ENCODE results near the gene THAP4. TPM values are rescaled to one million over a fixed set of nuclear protein-coding genes. Genes with fewer than 3 reads are reported as not detected.

Gene THAP4
- 26.7 TPM for total RNA-seq (2013)
- polyA plus RNA-seq (10 to 100 TPM; 15.1 to 25.9 (median 16.3) TPM), polyA minus RNA-seq (13.9 and 24.5 TPM in 2 replicates), total RNA-seq (14.0 to 48.1 (median 22.3) reads per million in 11 experiments)

DNA sequence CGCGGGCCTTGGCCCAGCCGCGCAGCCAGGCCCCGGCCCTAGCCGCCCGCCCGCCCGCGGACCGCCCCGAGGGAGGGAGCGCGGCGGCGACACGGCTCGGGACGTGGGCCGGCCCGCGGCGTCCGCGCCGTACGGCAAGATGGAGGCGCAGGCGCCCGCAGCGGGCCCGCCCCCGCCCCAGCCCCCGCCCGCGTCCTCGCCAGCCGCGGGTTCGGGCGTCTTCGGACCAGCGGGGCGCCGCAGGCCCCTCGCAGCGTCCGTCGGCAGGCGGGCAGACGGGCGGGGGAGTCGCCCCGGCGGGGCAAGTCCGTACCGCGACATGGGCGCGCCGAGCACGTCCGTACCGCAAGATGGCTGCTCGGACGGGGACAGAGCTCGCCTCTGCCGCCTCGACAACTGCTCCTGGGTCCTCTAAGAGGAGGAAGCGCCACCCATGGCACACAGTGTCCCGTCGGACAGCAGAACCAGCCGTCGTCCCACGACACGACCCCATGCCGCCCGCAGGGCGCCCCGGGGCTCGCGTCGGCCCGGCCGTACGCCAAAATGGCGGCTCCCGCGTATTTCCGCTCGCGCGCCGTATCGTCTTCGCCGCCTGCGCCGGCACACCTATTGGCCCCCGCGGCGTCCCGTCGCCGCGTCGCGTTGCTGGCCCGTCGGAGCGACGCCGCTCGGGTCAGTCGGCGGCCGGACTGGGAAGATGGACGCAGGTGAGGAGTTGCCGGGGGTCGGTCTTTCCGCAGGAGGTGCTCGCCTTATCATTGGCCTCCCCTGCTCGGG is at the start of gene THAP4, which contains the start of gene ATG4B:
Gene THAP4, minus strand, starts transcription at position 141 of the 777 bp plus-strand sequence. CDS start 141 bp downstream, outside the sequence.
Gene ATG4B, plus strand, starts transcription at position 676 of the 777 bp plus-strand sequence. Its CDS starts 22 bp downstream, at position 698.
- no peaks in the 10 kb centered on the region for H3K9me3 ChIP-seq (replicated peaks in 1 of 2; ENCODE audit: control insufficient read depth in 1 of 2, insufficient read depth in 1 of 2, low read length in 2 of 2)
- H3K9me3 Mint-ChIP-seq: peaks cover 0 to 4% (median 0%) of the 10 kb centered on the region in 7 donors
- peak within 1 kb of the TSS; percentile 82 to 95 for H3K27ac ChIP-seq (ENCODE audit: low read depth in 1 of 2, low read length in 2 of 2)
- H3K36me3 Mint-ChIP-seq: peaks cover 28 to 35% of the 10 kb centered on the region in 2 donors
- H3K27me3 ChIP-seq (ENCODE audit: control insufficient read depth in 2 of 2, insufficient read depth in 2 of 2, low read length in 2 of 2): no peaks in the 10 kb centered on the region
- H3K9ac ChIP-seq (ENCODE audit: insufficient read depth, low read length, poor library complexity, severe bottlenecking): peak within 1 kb of the TSS; percentile 93
- peaks cover 23 to 31% of the 10 kb centered on the region in 2 donors for H3K4me1 ChIP-seq (ENCODE audit: control insufficient read depth in 1 of 2, insufficient read depth in 2 of 2, low read length in 2 of 2)
- peaks cover 78% of the 10 kb centered on the region for H3K79me2 ChIP-seq (ENCODE audit: insufficient read depth, low read length)
- peak within 1 kb of the TSS; percentile 86 for H3K4me2 ChIP-seq (replicated peaks; ENCODE audit: extremely low read depth, low read length, poor library complexity, severe bottlenecking)
- H3K27me3 Mint-ChIP-seq (ENCODE audit: low read depth in 3 of 3): peaks cover 0 to 2% (median 0%) of the 10 kb centered on the region in 3 donors
- intact Hi-C loops (cut with micrococcal nuclease): loop anchor here (2.0 to 10.0 kb wide), 5 partner anchors 50 to 322 kb away; partner anchors contain the start of genes FARP2 (in 2 of the 2), DTYMK (in 1 of the 2), HDLBP (in 1 of the 2) and ING5 (in 1 of the 2)
- peak within 1 kb of the TSS; percentile 75 to 97 (median 90) for H3K27ac Mint-ChIP-seq
- peaks cover 48% of the 10 kb centered on the region for H4K20me1 ChIP-seq (ENCODE audit: insufficient read depth, low read length)
- WGBS (ENCODE audit: insufficient coverage): under 1% methylated on average over 120 of the region's 123 CpGs
- H3K4me3 ChIP-seq (replicated peaks in 1 of 3; ENCODE audit: low read depth in 2 of 3, low read length in 3 of 3): peak within 1 kb of the TSS; percentile 67 to 96 (median 77)
- H3K4me1 Mint-ChIP-seq: peaks cover 51% of the 10 kb centered on the region
- TF ChIP-seq, protein P1, sequence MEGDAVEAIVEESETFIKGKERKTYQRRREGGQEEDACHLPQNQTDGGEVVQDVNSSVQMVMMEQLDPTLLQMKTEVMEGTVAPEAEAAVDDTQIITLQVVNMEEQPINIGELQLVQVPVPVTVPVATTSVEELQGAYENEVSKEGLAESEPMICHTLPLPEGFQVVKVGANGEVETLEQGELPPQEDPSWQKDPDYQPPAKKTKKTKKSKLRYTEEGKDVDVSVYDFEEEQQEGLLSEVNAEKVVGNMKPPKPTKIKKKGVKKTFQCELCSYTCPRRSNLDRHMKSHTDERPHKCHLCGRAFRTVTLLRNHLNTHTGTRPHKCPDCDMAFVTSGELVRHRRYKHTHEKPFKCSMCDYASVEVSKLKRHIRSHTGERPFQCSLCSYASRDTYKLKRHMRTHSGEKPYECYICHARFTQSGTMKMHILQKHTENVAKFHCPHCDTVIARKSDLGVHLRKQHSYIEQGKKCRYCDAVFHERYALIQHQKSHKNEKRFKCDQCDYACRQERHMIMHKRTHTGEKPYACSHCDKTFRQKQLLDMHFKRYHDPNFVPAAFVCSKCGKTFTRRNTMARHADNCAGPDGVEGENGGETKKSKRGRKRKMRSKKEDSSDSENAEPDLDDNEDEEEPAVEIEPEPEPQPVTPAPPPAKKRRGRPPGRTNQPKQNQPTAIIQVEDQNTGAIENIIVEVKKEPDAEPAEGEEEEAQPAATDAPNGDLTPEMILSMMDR (IDR thresholded peaks at IDR 0.05): no peak
- H3K4me3 Mint-ChIP-seq: peak within 1 kb of the TSS; percentile 84 to 90
- peaks cover 18 to 24% of the 10 kb centered on the region in 2 donors for H3K36me3 ChIP-seq (replicated peaks in 1 of 2; ENCODE audit: control insufficient read depth in 1 of 2, insufficient read depth in 2 of 2, low read length in 2 of 2)
- DNase-seq: peak; percentile 77 to 78 (median 78)
- H2AFZ ChIP-seq (ENCODE audit: insufficient read depth, low read depth, low read length, poor library complexity, severe bottlenecking): peak within 1 kb of the TSS; percentile 91

DNA sequence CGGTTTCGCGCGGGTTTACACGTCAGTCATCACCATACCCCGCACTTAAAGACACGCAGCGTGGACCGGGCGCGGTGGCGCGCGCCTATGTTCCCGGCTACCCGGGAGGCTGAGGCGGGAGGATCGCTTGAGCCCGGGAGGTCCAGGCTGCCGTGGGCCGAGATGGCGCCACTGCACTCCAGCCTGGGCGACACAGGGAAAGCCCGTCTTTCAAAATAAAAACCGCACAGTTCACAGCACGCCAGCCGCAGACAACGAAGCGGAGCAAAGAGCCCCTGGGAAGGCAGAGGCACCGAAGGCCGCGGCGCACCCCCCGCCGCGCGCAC is 49.3 kb upstream of the THAP4 start:
- peak overlapping the region; percentile 12 to 87 (median 76) for H3K27ac Mint-ChIP-seq
- peak overlapping the region; percentile 99 for H2AFZ ChIP-seq (ENCODE audit: insufficient read depth, low read depth, low read length, poor library complexity, severe bottlenecking)
- H3K4me3 Mint-ChIP-seq: peak overlapping the region; percentile 88 to 89
- no peaks in the 10 kb centered on the region for H3K9me3 ChIP-seq (replicated peaks in 1 of 2; ENCODE audit: control insufficient read depth in 1 of 2, insufficient read depth in 1 of 2, low read length in 2 of 2)
- TF ChIP-seq, protein P1 (IDR thresholded peaks at IDR 0.05): no peak
- no peaks in the 10 kb centered on the region for H3K9me3 Mint-ChIP-seq
- 0% methylated on average over 35 of the region's 37 CpGs for WGBS (ENCODE audit: insufficient coverage)
- peak overlapping the region; percentile 94 for H3K4me2 ChIP-seq (replicated peaks; ENCODE audit: extremely low read depth, low read length, poor library complexity, severe bottlenecking)
- peaks cover 0 to 1% (median 0%) of the 10 kb centered on the region in 3 donors for H3K27me3 Mint-ChIP-seq (ENCODE audit: low read depth in 3 of 3)
- peak overlapping the region; percentile 67 for H3K9ac ChIP-seq (ENCODE audit: insufficient read depth, low read length, poor library complexity, severe bottlenecking)
- H4K20me1 ChIP-seq (ENCODE audit: insufficient read depth, low read length): no peaks in the 10 kb centered on the region
- peak overlapping the region; percentile 50 to 89 for H3K27ac ChIP-seq (ENCODE audit: low read depth in 1 of 2, low read length in 2 of 2)
- intact Hi-C loops (cut with micrococcal nuclease): loop anchor here (2.0 to 10.0 kb wide), 6 partner anchors 15 to 179 kb away; partner anchors contain the start of genes D2HGDH (in 2 of the 2), ATG4B (in 1 of the 2), ING5 (in 1 of the 2) and STK25 (in 1 of the 2)
- peaks cover 20 to 31% of the 10 kb centered on the region in 2 donors for H3K36me3 Mint-ChIP-seq
- DNase-seq: no peak
- H3K27me3 ChIP-seq (ENCODE audit: control insufficient read depth in 2 of 2, insufficient read depth in 2 of 2, low read length in 2 of 2): no peaks in the 10 kb centered on the region
- peaks cover 18 to 48% of the 10 kb centered on the region in 2 donors for H3K36me3 ChIP-seq (replicated peaks in 1 of 2; ENCODE audit: control insufficient read depth in 1 of 2, insufficient read depth in 2 of 2, low read length in 2 of 2)
- H3K4me3 ChIP-seq (replicated peaks in 1 of 3; ENCODE audit: low read depth in 2 of 3, low read length in 3 of 3): peak overlapping the region; percentile 82 to 92 (median 89)
- H3K4me1 ChIP-seq (ENCODE audit: control insufficient read depth in 1 of 2, insufficient read depth in 2 of 2, low read length in 2 of 2): peaks cover 20 to 24% of the 10 kb centered on the region in 2 donors
- H3K4me1 Mint-ChIP-seq: peaks cover 25% of the 10 kb centered on the region
- H3K79me2 ChIP-seq (ENCODE audit: insufficient read depth, low read length): peaks cover 67% of the 10 kb centered on the region

All from CD14-positive monocyte (primary cell).